HCT116 (cell line): ENCODE data around the gene RNF138.

ENCODE experiments used
- ELF1 ChIP-seq: IDR thresholded peaks from 2 replicates; pipeline ENCODE4 v1.6.1; 2012; ENCODE audit warnings: low read depth, borderline replicate concordance
- EZH2 ChIP-seq: fragments of 200-600 bp; sonication (generic); IDR thresholded peaks from 2 replicates; pipeline ENCODE4 v1.6.1; 2017; ENCODE audit warnings: antibody characterized with exemption, mixed run types
- TF ChIP-seq, protein P1 (sequence below), 3 experiments: fragments of 200-600 bp in 1 of 3; sonication (generic) in 1 of 3; IDR thresholded peaks in 2 of 3; conservative IDR thresholded peaks in 1 of 3; 2 replicates each; pipeline ENCODE4 v1.5.1; 2012 to 2017; ENCODE audit warnings: low read depth in 2 of 3, low read length in 2 of 3, antibody characterized with exemption in 1 of 3, borderline replicate concordance in 1 of 3, control low read depth in 1 of 3, mild to moderate bottlenecking in 1 of 3, mixed read lengths in 1 of 3, mixed run types in 1 of 3, moderate library complexity in 1 of 3; ENCODE audit not compliant: insufficient read depth in 1 of 3

DNA sequence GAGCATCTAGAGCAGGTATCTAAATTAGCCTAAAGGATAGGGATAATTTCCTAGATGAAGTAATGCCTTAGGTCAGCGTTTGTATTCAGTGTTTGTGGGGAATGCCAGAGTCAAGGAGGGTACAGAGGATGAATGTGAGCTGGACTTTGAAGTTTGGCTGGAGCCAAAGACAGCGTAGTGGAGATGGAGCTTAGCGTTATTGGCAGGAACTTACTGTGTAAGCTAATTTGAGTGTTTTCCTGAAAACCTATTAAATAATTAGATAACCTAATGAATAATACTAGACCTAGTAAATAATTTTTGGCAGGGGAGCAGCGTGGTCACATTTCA is 4.2 kb downstream of the RNF138 start:
- TF ChIP-seq, protein P1, sequence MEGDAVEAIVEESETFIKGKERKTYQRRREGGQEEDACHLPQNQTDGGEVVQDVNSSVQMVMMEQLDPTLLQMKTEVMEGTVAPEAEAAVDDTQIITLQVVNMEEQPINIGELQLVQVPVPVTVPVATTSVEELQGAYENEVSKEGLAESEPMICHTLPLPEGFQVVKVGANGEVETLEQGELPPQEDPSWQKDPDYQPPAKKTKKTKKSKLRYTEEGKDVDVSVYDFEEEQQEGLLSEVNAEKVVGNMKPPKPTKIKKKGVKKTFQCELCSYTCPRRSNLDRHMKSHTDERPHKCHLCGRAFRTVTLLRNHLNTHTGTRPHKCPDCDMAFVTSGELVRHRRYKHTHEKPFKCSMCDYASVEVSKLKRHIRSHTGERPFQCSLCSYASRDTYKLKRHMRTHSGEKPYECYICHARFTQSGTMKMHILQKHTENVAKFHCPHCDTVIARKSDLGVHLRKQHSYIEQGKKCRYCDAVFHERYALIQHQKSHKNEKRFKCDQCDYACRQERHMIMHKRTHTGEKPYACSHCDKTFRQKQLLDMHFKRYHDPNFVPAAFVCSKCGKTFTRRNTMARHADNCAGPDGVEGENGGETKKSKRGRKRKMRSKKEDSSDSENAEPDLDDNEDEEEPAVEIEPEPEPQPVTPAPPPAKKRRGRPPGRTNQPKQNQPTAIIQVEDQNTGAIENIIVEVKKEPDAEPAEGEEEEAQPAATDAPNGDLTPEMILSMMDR (IDR thresholded peaks at IDR 0.05 in 2 of 3, conservative IDR thresholded peaks at IDR 0.05 in 1 of 3; ENCODE audit: borderline replicate concordance in 1 of 3, insufficient read depth in 1 of 3, low read depth in 2 of 3, low read length in 2 of 3), result no peak
- TF ChIP-seq ELF1 (no peak), EZH2 (no peak)
